MM.1S (cell line): Measurements from ENCODE around the gene CDA.

ENCODE experiments used
- DNase-seq: peaks from one replicate; pipeline ENCODE4 v3.0.0-alpha.2; 2015
- H2AFZ ChIP-seq: fragments of 300-600 bp; sonication (generic); 2 replicates; pipeline ENCODE4 v1.6.0; 2016; ENCODE audit warnings: antibody characterized with exemption, low read length
- H3F3A ChIP-seq: fragments of 300-600 bp; sonication (generic); 2 replicates; pipeline ENCODE4 v1.6.1; 2016; ENCODE audit warnings: mild to moderate bottlenecking, antibody characterized with exemption, low read length, moderate library complexity, mixed read lengths; ENCODE audit not compliant: insufficient read depth
- H3K27ac ChIP-seq: fragments of 300-600 bp; sonication (generic); 2 replicates; pipeline ENCODE4 v1.5.1; 2016; ENCODE audit warnings: mild to moderate bottlenecking, low read length
- H3K27me3 ChIP-seq: fragments of 300-600 bp; sonication (generic); replicated peaks from 2 replicates; pipeline ENCODE4 v1.6.0; 2016; ENCODE audit warnings: low read length; ENCODE audit not compliant: insufficient read depth
- H3K36me3 ChIP-seq: fragments of 300-600 bp; sonication (generic); replicated peaks from 2 replicates; pipeline ENCODE4 v1.6.1; 2016; ENCODE audit warnings: mild to moderate bottlenecking, low read length, mixed read lengths; ENCODE audit not compliant: insufficient read depth
- H3K4me1 ChIP-seq: fragments of 300-600 bp; sonication (generic); 2 replicates; pipeline ENCODE4 v1.6.1; 2016; ENCODE audit warnings: low read length, mixed read lengths
- H3K4me2 ChIP-seq: fragments of 300-600 bp; sonication (generic); 2 replicates; pipeline ENCODE4 v1.6.0; 2016; ENCODE audit warnings: low read depth, low read length
- H3K4me3 ChIP-seq: fragments of 300-600 bp; sonication (generic); 2 replicates; pipeline ENCODE4 v1.5.1; 2016; ENCODE audit warnings: low read length, mixed read lengths
- H3K79me2 ChIP-seq: fragments of 300-600 bp; sonication (generic); 2 replicates; pipeline ENCODE4 v1.6.1; 2016; ENCODE audit warnings: mixed run types, low read length, mixed read lengths
- H3K9ac ChIP-seq: fragments of 300-600 bp; sonication (generic); 2 replicates; pipeline ENCODE4 v1.6.1; 2016; ENCODE audit warnings: low read length, mixed read lengths
- H3K9me2 ChIP-seq: fragments of 300-600 bp; sonication (generic); replicated peaks from 2 replicates; pipeline ENCODE4 v1.6.1; 2016; ENCODE audit warnings: mild to moderate bottlenecking, low read length, mixed read lengths; ENCODE audit not compliant: insufficient read depth
- H3K9me3 ChIP-seq: fragments of 300-600 bp; sonication (generic); replicated peaks from 2 replicates; pipeline ENCODE4 v1.6.1; 2016; ENCODE audit warnings: mild to moderate bottlenecking, low read length, mixed read lengths; ENCODE audit not compliant: insufficient read depth
- H4K20me1 ChIP-seq: fragments of 300-600 bp; sonication (generic); 2 replicates; pipeline ENCODE4 v1.6.1; 2016; ENCODE audit warnings: mild to moderate bottlenecking, low read length, moderate library complexity, mixed read lengths; ENCODE audit not compliant: insufficient read depth
- EZH2 ChIP-seq: fragments of 300-600 bp; sonication (generic); optimal IDR thresholded peaks from 2 replicates; pipeline ENCODE3; 2017; ENCODE audit warnings: low read depth, mild to moderate bottlenecking, antibody characterized with exemption, low read length, mixed read lengths
- EZH2phosphoT487 ChIP-seq: fragments of 300-600 bp; sonication (generic); IDR thresholded peaks from 2 replicates; pipeline ENCODE4 v1.6.1; 2018; ENCODE audit warnings: antibody characterized with exemption, low read length
- TF ChIP-seq, protein P1 (sequence below): fragments of 300-600 bp; sonication (generic); IDR thresholded peaks from 2 replicates; pipeline ENCODE4 v1.5.1; 2016; ENCODE audit warnings: antibody characterized with exemption, low read length, mixed read lengths

The CDA gene

DNA sequence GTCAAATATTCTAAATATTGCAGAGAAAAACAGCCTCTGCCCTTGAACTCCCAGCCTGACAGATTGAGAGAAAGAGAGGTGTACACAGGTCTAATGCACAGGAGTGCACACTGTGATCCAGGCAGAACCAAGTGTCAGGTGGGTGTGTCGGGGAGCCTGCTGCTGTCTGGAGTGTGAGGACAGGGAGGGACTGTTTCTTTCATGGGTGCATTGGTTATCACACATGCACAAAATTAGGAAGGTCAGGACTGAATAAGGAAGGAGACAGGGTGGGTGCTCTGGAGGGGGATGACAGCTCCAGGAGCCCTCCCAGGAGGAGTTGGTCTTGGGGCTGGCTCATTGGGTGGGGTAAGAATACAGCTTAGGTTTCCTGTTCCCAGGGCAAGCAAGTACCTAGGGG lies 31.1 kb downstream of the CDA start:
- H3K27me3 ChIP-seq = peaks cover 10% of the 10 kb centered on the region
- H3K79me2 ChIP-seq = no peaks in the 10 kb centered on the region
- DNase-seq = no peak
- H3F3A ChIP-seq = no peaks in the 10 kb centered on the region
- H3K4me2 ChIP-seq = no peak overlapping the region
- no peak overlapping the region for H3K4me3 ChIP-seq
- TF ChIP-seq, protein P1, sequence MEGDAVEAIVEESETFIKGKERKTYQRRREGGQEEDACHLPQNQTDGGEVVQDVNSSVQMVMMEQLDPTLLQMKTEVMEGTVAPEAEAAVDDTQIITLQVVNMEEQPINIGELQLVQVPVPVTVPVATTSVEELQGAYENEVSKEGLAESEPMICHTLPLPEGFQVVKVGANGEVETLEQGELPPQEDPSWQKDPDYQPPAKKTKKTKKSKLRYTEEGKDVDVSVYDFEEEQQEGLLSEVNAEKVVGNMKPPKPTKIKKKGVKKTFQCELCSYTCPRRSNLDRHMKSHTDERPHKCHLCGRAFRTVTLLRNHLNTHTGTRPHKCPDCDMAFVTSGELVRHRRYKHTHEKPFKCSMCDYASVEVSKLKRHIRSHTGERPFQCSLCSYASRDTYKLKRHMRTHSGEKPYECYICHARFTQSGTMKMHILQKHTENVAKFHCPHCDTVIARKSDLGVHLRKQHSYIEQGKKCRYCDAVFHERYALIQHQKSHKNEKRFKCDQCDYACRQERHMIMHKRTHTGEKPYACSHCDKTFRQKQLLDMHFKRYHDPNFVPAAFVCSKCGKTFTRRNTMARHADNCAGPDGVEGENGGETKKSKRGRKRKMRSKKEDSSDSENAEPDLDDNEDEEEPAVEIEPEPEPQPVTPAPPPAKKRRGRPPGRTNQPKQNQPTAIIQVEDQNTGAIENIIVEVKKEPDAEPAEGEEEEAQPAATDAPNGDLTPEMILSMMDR = no peak
- TF ChIP-seq EZH2phosphoT487 (no peak), EZH2 (no peak)
- H4K20me1 ChIP-seq = no peaks in the 10 kb centered on the region
- H3K27ac ChIP-seq = no peak overlapping the region
- no peak overlapping the region for H2AFZ ChIP-seq
- H3K9me2 ChIP-seq = no peaks in the 10 kb centered on the region
- no peak overlapping the region for H3K9ac ChIP-seq
- no peaks in the 10 kb centered on the region for H3K36me3 ChIP-seq
- H3K4me1 ChIP-seq = peaks cover 11% of the 10 kb centered on the region
- H3K9me3 ChIP-seq = no peaks in the 10 kb centered on the region

DNA sequence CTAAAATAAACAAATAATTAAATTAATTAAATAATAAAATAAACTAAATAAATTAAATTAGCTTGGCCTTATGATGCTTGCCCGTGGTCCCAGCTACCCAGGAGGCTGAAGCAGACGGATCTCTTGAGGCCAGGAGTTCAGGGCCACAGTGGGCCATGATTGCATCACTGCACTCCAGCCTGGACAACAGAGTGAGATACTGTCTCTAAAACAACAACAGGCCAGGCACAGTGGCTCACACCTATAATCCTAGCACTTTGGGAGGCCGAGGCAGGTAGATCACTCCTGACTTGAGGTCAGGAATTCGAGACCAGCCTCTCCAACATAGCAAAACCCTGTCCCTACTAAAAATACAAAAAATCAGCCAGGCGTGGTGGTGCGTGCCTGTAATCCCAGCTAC lies 32.1 kb downstream of the CDA start:
- Histone ChIP-seq H3K4me1 (peaks cover 11% of the 10 kb centered on the region), H3K9me3 (no peaks in the 10 kb centered on the region)

DNA sequence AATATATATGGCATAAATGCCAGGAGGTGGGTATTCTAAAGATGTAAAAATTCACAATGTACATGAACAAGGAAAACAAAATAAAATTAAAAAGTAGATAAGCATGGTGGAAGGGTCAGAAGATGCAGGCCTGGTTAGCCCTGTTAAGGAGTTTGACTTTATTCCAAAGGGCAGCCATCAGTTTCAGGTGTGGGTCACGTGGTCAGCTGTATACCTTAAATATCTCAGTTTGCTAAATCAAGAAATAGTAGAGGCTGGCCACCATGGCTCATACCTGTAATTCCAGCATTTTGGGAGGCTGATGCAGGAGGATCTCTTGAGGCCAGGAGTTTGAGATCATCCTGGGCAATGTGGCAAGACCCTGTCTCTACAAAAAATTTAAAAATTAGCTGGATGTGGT lies 35.8 kb downstream of the CDA start:
- no peaks in the 10 kb centered on the region for H3K9me2 ChIP-seq
- H3K4me3 ChIP-seq = no peak overlapping the region
- H3K79me2 ChIP-seq = no peaks in the 10 kb centered on the region
- H3K4me1 ChIP-seq = no peaks in the 10 kb centered on the region
- H3K9ac ChIP-seq = no peak overlapping the region
- no peaks in the 10 kb centered on the region for H3K36me3 ChIP-seq
- peaks cover 28% of the 10 kb centered on the region for H3K27me3 ChIP-seq
- no peak for DNase-seq
- H3K9me3 ChIP-seq = no peaks in the 10 kb centered on the region
- TF ChIP-seq EZH2 (no peak), EZH2phosphoT487 (no peak)
- TF ChIP-seq, protein P1 = no peak
- no peaks in the 10 kb centered on the region for H3F3A ChIP-seq
- no peak overlapping the region for H2AFZ ChIP-seq
- H3K4me2 ChIP-seq = no peak overlapping the region
- H3K27ac ChIP-seq = no peak overlapping the region
- H4K20me1 ChIP-seq = no peaks in the 10 kb centered on the region

More for the DNA sequence above, 32.1 kb downstream of the CDA start:
- no peak overlapping the region for H3K27ac ChIP-seq
- H4K20me1 ChIP-seq = no peaks in the 10 kb centered on the region
- H3K27me3 ChIP-seq = peaks cover 10% of the 10 kb centered on the region
- no peaks in the 10 kb centered on the region for H3K79me2 ChIP-seq
- no peaks in the 10 kb centered on the region for H3K36me3 ChIP-seq
- DNase-seq = no peak
- H3K9me2 ChIP-seq = no peaks in the 10 kb centered on the region
- H2AFZ ChIP-seq = no peak overlapping the region
- TF ChIP-seq EZH2 = no peak
- no peak for TF ChIP-seq EZH2phosphoT487
- TF ChIP-seq, protein P1 = no peak
- H3K9ac ChIP-seq = no peak overlapping the region
- H3K4me3 ChIP-seq = no peak overlapping the region
- H3K4me2 ChIP-seq = no peak overlapping the region
- no peaks in the 10 kb centered on the region for H3F3A ChIP-seq
